Lung (tissue), 12 donors: ENCODE measurements around the gene DUSP7. TPM values are rescaled to one million over a fixed set of nuclear protein-coding genes. Genes with fewer than 3 reads are reported as not detected.
"Not testable (repeated sequence)": the region's sequence is repeated elsewhere in the genome, so short reads cannot be mapped to it uniquely, and the experiment has no call there.

Experiments used
- ATAC-seq: fragments of 200-7000 bp; cut with Tn5 transposase; one replicate; pipeline ENCODE4 v1.9.1; 2020; ENCODE audit warnings: moderate number of reproducible peaks; ENCODE audit not compliant: insufficient read depth, low FRiP score
- DNase-seq, 3 donors: peaks; one replicate each; pipeline ENCODE4 v3.0.0-alpha.2; 2013 to 2017
- H3K27ac ChIP-seq, 2 donors: one replicate each; pipeline ENCODE4 v1.5.1; 2013; ENCODE audit warnings: mild to moderate bottlenecking in 2 of 2, moderate library complexity in 2 of 2, control low read depth in 1 of 2, inconsistent platforms in 1 of 2, low read depth in 1 of 2, low read length in 1 of 2
- H3K27me3 ChIP-seq, 3 donors: one replicate each; pipeline ENCODE4 v1.5.1; 2013; ENCODE audit warnings: low read length in 2 of 3; ENCODE audit not compliant: control insufficient read depth in 3 of 3, insufficient read depth in 3 of 3
- H3K36me3 ChIP-seq, 4 donors: one replicate each; pipeline ENCODE4 v1.5.1; 2013; ENCODE audit warnings: low read length in 4 of 4, mild to moderate bottlenecking in 1 of 4, moderate library complexity in 1 of 4; ENCODE audit not compliant: control insufficient read depth in 4 of 4, insufficient read depth in 4 of 4
- H3K4me1 ChIP-seq, 5 donors: one replicate each; pipeline ENCODE4 v1.5.1; 2013; ENCODE audit warnings: low read length in 5 of 5, mild to moderate bottlenecking in 2 of 5, moderate library complexity in 1 of 5; ENCODE audit not compliant: control insufficient read depth in 5 of 5, insufficient read depth in 5 of 5
- H3K4me3 ChIP-seq: one replicate; pipeline ENCODE4 v1.5.1; 2013; ENCODE audit warnings: mild to moderate bottlenecking, control low read depth, moderate library complexity
- H3K9ac ChIP-seq, 2 donors: one replicate each; pipeline ENCODE4 v1.5.1; 2013; ENCODE audit warnings: low read length in 2 of 2, control low read depth in 1 of 2; ENCODE audit not compliant: insufficient read depth in 1 of 2
- H3K9me3 ChIP-seq, 4 donors: one replicate each; pipeline ENCODE4 v1.5.1; 2013; ENCODE audit warnings: low read length in 3 of 4, mild to moderate bottlenecking in 1 of 4, moderate library complexity in 1 of 4; ENCODE audit not compliant: control insufficient read depth in 4 of 4, insufficient read depth in 3 of 4
- CTCF ChIP-seq: IDR thresholded peaks from 2 replicates; pipeline ENCODE4 v1.5.1; 2012; ENCODE audit warnings: mild to moderate bottlenecking; ENCODE audit errors: control extremely low read depth, extremely low read depth
- WGBS, 2 donors: extraction: QIAGEN DNeasy Blood & Tissue Kit; methylation state at CpG; one replicate each; pipeline ENCODE4 v1.1.7; 2013; 5-methylcytosine and 5-hydroxymethylcytosine counted together
- polyA plus RNA-seq, 2 donors: library from polyadenylated mRNA; stranded (reverse); fragments of 200-250 nt; gene quantifications; one replicate each; pipeline ENCODE4 v1.2.1, GENCODE V29; 2013
- total RNA-seq, 2 donors: library from RNA; depleted of rRNA in 1 of 2; stranded (reverse); fragments of >200 nt in 1 of 2; gene quantifications; one replicate each; pipeline ENCODE4 v1.2.1, GENCODE V29; 2014 to 2021
- donor health status: control.
- donor health status: control.
- donor health status: Bipolar disorder and iron deficiency.
- donor health status: healthy.
- donor health status: DM: yes; HTN: yes; CAD: no.

Gene DUSP7
- total and polyA plus RNA-seq, 4 donors = 10.2 to 36.2 (median 20.9) TPM

DNA sequence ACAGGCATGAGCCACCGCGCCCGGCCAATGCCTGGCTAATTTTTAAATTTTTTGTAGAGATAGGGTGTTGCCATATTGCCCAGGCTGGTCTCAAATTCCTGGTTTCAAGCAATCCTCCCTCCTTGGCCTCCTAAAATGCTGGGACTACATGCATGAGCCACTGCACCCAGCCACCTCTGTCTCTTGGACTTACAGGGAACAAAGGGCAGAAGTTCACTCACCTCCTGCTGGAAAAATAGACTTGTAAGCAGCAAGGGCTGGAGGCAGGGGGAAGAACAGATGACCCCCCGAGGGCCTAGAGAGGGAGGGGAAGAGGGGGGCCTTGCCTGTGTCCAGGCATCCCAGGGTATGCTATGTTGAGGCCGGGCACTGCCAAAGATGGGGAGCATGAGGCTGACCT is 22.2 kb downstream of the DUSP7 start:
- 92 to 95% methylated on average over 5 of the region's 5 CpGs for WGBS, 2 donors
- Histone ChIP-seq H3K9ac (no peak overlapping the region), H3K27ac (no peak overlapping the region), H3K9me3 (no peaks in the 10 kb centered on the region), H3K36me3 (no peaks in the 10 kb centered on the region), H3K4me3 (no peak overlapping the region), H3K4me1 (peaks cover 0 to 1% (median 0%) of the 10 kb centered on the region in 5 donors), H3K27me3 (no peaks in the 10 kb centered on the region)
- ATAC-seq (no peak), DNase-seq (no peak)
- TF ChIP-seq CTCF = no peak

- H3K4me3 ChIP-seq, H3K4me1 ChIP-seq, ATAC-seq, H3K27me3 ChIP-seq, H3K27ac ChIP-seq, H3K36me3 ChIP-seq, DNase-seq, H3K9ac ChIP-seq, H3K9me3 ChIP-seq: not testable (repeated sequence)
- 91 to 92% methylated on average over 6 of the region's 6 CpGs for WGBS, 2 donors
Observed at GRCh38 chr3:52033748-52034147, 22.6 kb downstream of the DUSP7 start.

DNA sequence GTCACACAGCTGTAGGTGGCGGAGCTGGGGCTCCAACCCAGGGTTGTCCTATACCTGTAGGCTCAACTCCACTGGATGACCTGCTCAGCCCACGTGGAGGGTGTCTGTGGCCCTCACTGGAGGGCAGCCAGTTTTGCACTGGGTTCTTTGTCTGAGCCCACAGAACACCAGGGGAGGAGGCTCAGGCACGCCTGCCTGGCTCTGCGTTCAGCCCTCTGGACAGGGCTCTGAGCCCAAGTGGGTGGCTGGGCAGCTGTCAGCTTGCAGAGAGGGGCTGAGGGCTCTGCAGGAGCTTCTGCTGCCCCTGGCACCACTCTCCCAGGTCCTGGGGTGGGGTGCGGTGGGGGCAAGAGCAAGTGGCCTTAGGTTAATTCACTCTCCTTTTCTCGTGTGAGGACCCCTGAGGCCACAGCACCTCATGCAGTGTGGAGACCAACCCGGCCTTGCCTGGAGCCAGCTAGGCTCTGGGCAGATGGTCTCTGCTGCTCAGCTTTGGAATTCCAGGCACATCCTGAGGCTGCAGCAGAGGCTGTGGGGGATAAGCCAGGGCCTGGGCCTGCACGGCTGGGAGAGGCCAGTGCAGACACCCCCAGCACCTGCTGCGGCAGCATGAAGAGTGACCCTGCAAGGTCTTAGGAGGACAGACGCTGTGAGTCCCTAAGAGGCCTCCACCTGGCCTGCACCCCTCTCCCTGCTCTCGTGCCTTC is 23.5 kb downstream of the DUSP7 start:
- H3K27ac ChIP-seq = no peak overlapping the region
- H3K9ac ChIP-seq = no peak overlapping the region
- H3K36me3 ChIP-seq = no peaks in the 10 kb centered on the region
- DNase-seq (no peak), ATAC-seq (no peak)
- no peaks in the 10 kb centered on the region for H3K4me1 ChIP-seq
- H3K4me3 ChIP-seq = no peak overlapping the region
- no peak for TF ChIP-seq CTCF
- no peaks in the 10 kb centered on the region for H3K27me3 ChIP-seq
- no peaks in the 10 kb centered on the region for H3K9me3 ChIP-seq
- 85 to 93% methylated on average over 11 of the region's 11 CpGs for WGBS, 2 donors

GRCh38 chr3:52031896-52032295 is 24.5 kb downstream of the DUSP7 start:
- 91 to 92% methylated on average over 10 of the region's 10 CpGs for WGBS, 2 donors
- Histone ChIP-seq H3K36me3 (no peaks in the 10 kb centered on the region), H3K9ac (no peak overlapping the region), H3K27ac (no peak overlapping the region), H3K27me3 (no peaks in the 10 kb centered on the region), H3K4me1 (no peaks in the 10 kb centered on the region), H3K4me3 (no peak overlapping the region), H3K9me3 (no peaks in the 10 kb centered on the region)
- DNase-seq (no peak), ATAC-seq (no peak)
- no peak for TF ChIP-seq CTCF
